ENCODE measurements around the gene SAC3D1. TPM values are rescaled to one million over a fixed set of nuclear protein-coding genes. Genes with fewer than 3 reads are reported as not detected.

Gene SAC3D1
- total and polyA plus RNA-seq, 2 of the 4 experiments (the other 2 are of a cell fraction), result 2.9 to 13.2 TPM

DNA sequence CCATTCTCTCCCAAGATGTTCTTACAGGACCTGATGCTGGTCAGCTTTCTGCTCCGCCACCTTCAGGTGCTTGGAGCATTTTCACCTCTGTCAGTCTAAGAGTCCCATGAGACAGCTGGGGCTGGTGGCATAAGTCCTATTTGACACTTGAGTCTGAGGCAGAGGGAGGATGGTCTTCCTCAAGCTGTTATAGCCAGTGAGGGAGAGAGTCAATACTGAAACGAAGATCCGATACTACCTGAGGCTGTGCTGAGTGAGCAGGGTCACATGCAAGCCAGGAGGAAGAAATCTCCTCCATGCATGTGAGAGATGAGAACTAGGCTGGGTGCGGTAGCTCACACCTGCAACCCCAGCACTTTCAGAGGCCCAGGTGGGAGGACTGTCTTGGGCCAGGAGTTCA, 48.6 kb downstream of the SAC3D1 start:
- WGBS, 2 experiments (ENCODE audit: extremely low coverage in 2 of 2, insufficient read length in 1 of 2), result 100% methylated on average over 1 of the region's 4 CpGs; no CpG with 5 or more reads in 1 of the 2 experiments
- Histone ChIP-seq H2BK15ac (ENCODE audit: low read depth, low read length) (no peak overlapping the region), H3K4me1 (ENCODE audit: control insufficient read depth, insufficient read depth, low read length) (peaks cover 4% of the 10 kb centered on the region; the same call in 1 of the 2 replicates), H3K4me3 (ENCODE audit: insufficient read depth, low read depth, low read length) (no peak overlapping the region), H2BK20ac (ENCODE audit: low read depth, low read length) (no peak overlapping the region), H2BK120ac (ENCODE audit: low read depth, low read length) (no peak overlapping the region), H3K18ac (ENCODE audit: low read depth, low read length) (no peak overlapping the region), H2AFZ (replicated peaks; ENCODE audit: low read length, poor library complexity) (no peak overlapping the region), H3K56ac (ENCODE audit: extremely low read depth, insufficient read depth, low read length) (no peak overlapping the region), H2BK5ac (ENCODE audit: low read depth, low read length, poor library complexity, severe bottlenecking) (no peak overlapping the region), H3K27ac (ENCODE audit: insufficient read depth, low read length) (no peak overlapping the region), H3K23ac (ENCODE audit: low read depth, low read length) (no peak overlapping the region), H4K5ac (ENCODE audit: low read depth, low read length) (no peak overlapping the region), H3K9me1 (ENCODE audit: insufficient read depth, low read length) (no peaks in the 10 kb centered on the region), H4K8ac (ENCODE audit: low read depth in 2 of 2, low read length in 2 of 2) (no peak overlapping the region), H3K14ac (replicated peaks; ENCODE audit: low read depth, low read length) (no peak overlapping the region), H3K9ac (ENCODE audit: low read depth, low read length) (no peak overlapping the region), H2AK5ac (ENCODE audit: low read depth, low read length) (no peak overlapping the region), H3K4ac (ENCODE audit: low read depth, low read length) (no peak overlapping the region), H3K36me3 (ENCODE audit: control insufficient read depth, insufficient read depth, low read length) (peaks cover 35% of the 10 kb centered on the region), H3K27me3 (ENCODE audit: control insufficient read depth, insufficient read depth, low read length) (no peaks in the 10 kb centered on the region), H2AK9ac (replicated peaks; ENCODE audit: low read depth, low read length, poor library complexity) (peak overlapping the region; percentile 34), H3K79me1 (ENCODE audit: low read depth in 1 of 2, low read length in 2 of 2) (peaks cover 16 to 18% of the 10 kb centered on the region in 2 experiments), H4K91ac (ENCODE audit: insufficient read depth, low read depth, low read length) (no peak overlapping the region), H3K9me3 (ENCODE audit: control insufficient read depth, insufficient read depth, low read length) (no peaks in the 10 kb centered on the region), H3K4me2 (ENCODE audit: low read depth, low read length) (no peak overlapping the region), H4K20me1 (ENCODE audit: insufficient read depth, low read length) (no peaks in the 10 kb centered on the region; the same call in 1 of the 2 replicates)
- no peak for ATAC-seq (ENCODE audit: low read depth)
- CTCF ChIA-PET, result no interaction called here
- BruUV-seq (replicated peaks), result no TSS peak
- POLR2A ChIA-PET (ENCODE audit: unreplicated experiment), result no interaction called here
- DNase-seq, result no peak
- intact Hi-C loops (cut with micrococcal nuclease), result no loop called here
- dilution Hi-C loops (cut with HindIII; ENCODE audit: low sequenced_read_pairs, unreplicated experiment), result no loop called here
- TF ChIP-seq RAD21 (IDR thresholded peaks at IDR 0.05; ENCODE audit: low read length) (no peak), RFX5 (IDR thresholded peaks at IDR 0.05; ENCODE audit: low read depth, low read length) (no peak), CHD1 (IDR thresholded peaks at IDR 0.05; ENCODE audit: low read depth, low read length) (no peak), BHLHE40 (IDR thresholded peaks at IDR 0.05; ENCODE audit: low read depth, low read length) (no peak), CEBPB (IDR thresholded peaks at IDR 0.05; ENCODE audit: low read depth, low read length) (no peak), MAZ (IDR thresholded peaks at IDR 0.05; ENCODE audit: borderline replicate concordance, low read depth, low read length) (no peak), RCOR1 (IDR thresholded peaks at IDR 0.05; ENCODE audit: insufficient replicate concordance, low read length) (no peak), POLR2A (IDR thresholded peaks at IDR 0.05; ENCODE audit: low read depth, low read length) (no peak), SMC3 (IDR thresholded peaks at IDR 0.05; ENCODE audit: low read depth, low read length) (no peak), NFE2L2 (IDR thresholded peaks at IDR 0.05; ENCODE audit: low read depth, low read length) (no peak), FOS (IDR thresholded peaks at IDR 0.05; ENCODE audit: low read depth, low read length) (no peak), MXI1 (IDR thresholded peaks at IDR 0.05; ENCODE audit: borderline replicate concordance, low read depth, low read length) (no peak), MAFK (IDR thresholded peaks at IDR 0.05; ENCODE audit: low read depth, low read length) (no peak)
- TF ChIP-seq, protein P1, sequence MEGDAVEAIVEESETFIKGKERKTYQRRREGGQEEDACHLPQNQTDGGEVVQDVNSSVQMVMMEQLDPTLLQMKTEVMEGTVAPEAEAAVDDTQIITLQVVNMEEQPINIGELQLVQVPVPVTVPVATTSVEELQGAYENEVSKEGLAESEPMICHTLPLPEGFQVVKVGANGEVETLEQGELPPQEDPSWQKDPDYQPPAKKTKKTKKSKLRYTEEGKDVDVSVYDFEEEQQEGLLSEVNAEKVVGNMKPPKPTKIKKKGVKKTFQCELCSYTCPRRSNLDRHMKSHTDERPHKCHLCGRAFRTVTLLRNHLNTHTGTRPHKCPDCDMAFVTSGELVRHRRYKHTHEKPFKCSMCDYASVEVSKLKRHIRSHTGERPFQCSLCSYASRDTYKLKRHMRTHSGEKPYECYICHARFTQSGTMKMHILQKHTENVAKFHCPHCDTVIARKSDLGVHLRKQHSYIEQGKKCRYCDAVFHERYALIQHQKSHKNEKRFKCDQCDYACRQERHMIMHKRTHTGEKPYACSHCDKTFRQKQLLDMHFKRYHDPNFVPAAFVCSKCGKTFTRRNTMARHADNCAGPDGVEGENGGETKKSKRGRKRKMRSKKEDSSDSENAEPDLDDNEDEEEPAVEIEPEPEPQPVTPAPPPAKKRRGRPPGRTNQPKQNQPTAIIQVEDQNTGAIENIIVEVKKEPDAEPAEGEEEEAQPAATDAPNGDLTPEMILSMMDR (conservative IDR thresholded peaks at IDR 0.05; ENCODE audit: low read depth, low read length), result no peak
- TF ChIP-seq, protein P2, sequence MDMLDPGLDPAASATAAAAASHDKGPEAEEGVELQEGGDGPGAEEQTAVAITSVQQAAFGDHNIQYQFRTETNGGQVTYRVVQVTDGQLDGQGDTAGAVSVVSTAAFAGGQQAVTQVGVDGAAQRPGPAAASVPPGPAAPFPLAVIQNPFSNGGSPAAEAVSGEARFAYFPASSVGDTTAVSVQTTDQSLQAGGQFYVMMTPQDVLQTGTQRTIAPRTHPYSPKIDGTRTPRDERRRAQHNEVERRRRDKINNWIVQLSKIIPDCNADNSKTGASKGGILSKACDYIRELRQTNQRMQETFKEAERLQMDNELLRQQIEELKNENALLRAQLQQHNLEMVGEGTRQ (IDR thresholded peaks at IDR 0.05; ENCODE audit: low read depth, low read length), result no peak
- TF ChIP-seq, protein P3, sequence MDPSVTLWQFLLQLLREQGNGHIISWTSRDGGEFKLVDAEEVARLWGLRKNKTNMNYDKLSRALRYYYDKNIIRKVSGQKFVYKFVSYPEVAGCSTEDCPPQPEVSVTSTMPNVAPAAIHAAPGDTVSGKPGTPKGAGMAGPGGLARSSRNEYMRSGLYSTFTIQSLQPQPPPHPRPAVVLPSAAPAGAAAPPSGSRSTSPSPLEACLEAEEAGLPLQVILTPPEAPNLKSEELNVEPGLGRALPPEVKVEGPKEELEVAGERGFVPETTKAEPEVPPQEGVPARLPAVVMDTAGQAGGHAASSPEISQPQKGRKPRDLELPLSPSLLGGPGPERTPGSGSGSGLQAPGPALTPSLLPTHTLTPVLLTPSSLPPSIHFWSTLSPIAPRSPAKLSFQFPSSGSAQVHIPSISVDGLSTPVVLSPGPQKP (IDR thresholded peaks at IDR 0.05; ENCODE audit: borderline replicate concordance, low read depth, low read length), result no peak
- in situ Hi-C loops (cut with MboI; ENCODE audit: low sequenced_read_pairs), result no loop called here
